ENCODE results near the gene FKBP5.

GRCh38 chr6:35569011-35569461 is 119.7 kb downstream of the FKBP5 start:
- TF ChIP-seq, protein P1, sequence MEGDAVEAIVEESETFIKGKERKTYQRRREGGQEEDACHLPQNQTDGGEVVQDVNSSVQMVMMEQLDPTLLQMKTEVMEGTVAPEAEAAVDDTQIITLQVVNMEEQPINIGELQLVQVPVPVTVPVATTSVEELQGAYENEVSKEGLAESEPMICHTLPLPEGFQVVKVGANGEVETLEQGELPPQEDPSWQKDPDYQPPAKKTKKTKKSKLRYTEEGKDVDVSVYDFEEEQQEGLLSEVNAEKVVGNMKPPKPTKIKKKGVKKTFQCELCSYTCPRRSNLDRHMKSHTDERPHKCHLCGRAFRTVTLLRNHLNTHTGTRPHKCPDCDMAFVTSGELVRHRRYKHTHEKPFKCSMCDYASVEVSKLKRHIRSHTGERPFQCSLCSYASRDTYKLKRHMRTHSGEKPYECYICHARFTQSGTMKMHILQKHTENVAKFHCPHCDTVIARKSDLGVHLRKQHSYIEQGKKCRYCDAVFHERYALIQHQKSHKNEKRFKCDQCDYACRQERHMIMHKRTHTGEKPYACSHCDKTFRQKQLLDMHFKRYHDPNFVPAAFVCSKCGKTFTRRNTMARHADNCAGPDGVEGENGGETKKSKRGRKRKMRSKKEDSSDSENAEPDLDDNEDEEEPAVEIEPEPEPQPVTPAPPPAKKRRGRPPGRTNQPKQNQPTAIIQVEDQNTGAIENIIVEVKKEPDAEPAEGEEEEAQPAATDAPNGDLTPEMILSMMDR (conservative IDR thresholded peaks at IDR 0.05; ENCODE audit: low read length), result peak; percentile 68
- TF ChIP-seq EZH2phosphoT487 (IDR thresholded peaks at IDR 0.05; ENCODE audit: borderline replicate concordance, low read depth, low read length), result no peak
